ENCODE measurements around the gene GGT6.

GGT6 gene

GRCh38 chr17:4601326-4601725 is 40.9 kb upstream of the GGT6 start:
- TF ChIP-seq CTCF (IDR thresholded peaks at IDR 0.05): no peak

- no peak for TF ChIP-seq CTCF (IDR thresholded peaks at IDR 0.05)
These were observed 40.2 kb upstream of the GGT6 start for GRCh38 chr17:4600563-4600962.

- no peak for TF ChIP-seq CTCF (IDR thresholded peaks at IDR 0.05)
These were observed 39.3 kb upstream of the GGT6 start for GRCh38 chr17:4599505-4600281.

- TF ChIP-seq CTCF (IDR thresholded peaks at IDR 0.05): no peak
These were observed 38.6 kb upstream of the GGT6 start for GRCh38 chr17:4598776-4599504.

GRCh38 chr17:4597975-4598374 is 37.6 kb upstream of the GGT6 start:
- TF ChIP-seq CTCF (IDR thresholded peaks at IDR 0.05): no peak

- no peak for TF ChIP-seq CTCF (IDR thresholded peaks at IDR 0.05)
These were observed 36.4 kb upstream of the GGT6 start for GRCh38 chr17:4596636-4597380.

GRCh38 chr17:4594931-4595684 is 34.7 kb upstream of the GGT6 start:
- no peak for TF ChIP-seq CTCF (IDR thresholded peaks at IDR 0.05)
